HG02610 (cell line): Measurements from ENCODE around the gene PCK2.

ENCODE experiments used
- ATAC-seq: cut with Tn5 transposase; IDR thresholded peaks from one replicate; pipeline ENCODE4 v1.9.1; 2021; ENCODE audit warnings: mild to moderate bottlenecking, moderate library complexity; ENCODE audit not compliant: unreplicated experiment

PCK2 gene

DNA sequence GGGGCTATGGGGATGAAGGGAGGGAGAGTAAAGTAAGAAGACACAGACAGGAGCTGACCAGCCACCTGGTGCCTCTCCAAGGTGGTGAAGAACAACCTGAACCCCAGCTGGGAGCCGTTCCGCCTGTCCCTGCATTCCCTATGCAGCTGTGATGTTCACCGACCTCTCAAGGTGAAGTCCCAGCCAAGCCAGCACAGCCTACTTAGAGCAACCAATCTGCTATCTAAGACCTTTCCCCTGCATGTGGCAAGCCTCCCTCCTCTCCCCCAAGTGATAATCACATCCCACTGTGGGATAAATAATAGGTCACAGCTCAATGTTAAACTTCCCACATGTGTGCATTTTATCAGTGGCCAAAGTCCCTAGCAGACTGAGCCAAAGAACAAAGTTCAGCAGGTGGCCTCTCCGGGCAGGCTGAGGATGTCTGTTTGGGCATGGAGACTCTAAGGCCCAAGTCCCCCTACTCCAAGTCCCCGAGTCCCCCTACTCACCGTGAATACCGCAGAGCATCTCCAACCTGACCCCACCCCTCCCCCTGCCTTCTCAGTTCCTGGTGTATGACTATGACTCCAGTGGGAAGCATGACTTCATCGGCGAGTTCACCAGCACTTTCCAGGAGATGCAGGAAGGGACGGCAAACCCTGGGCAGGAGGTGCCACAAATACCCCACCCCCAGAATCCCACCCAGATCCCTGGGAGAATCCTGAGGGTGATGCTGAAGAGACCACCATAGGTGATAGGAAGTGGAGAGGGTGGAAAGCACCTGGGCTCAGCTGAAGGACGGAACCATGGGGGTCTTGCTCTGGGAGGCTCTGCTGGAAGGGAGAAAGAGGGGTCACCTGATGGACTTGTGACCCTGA lies 19.3 kb upstream of the PCK2 start:
- ATAC-seq = no peak

DNA sequence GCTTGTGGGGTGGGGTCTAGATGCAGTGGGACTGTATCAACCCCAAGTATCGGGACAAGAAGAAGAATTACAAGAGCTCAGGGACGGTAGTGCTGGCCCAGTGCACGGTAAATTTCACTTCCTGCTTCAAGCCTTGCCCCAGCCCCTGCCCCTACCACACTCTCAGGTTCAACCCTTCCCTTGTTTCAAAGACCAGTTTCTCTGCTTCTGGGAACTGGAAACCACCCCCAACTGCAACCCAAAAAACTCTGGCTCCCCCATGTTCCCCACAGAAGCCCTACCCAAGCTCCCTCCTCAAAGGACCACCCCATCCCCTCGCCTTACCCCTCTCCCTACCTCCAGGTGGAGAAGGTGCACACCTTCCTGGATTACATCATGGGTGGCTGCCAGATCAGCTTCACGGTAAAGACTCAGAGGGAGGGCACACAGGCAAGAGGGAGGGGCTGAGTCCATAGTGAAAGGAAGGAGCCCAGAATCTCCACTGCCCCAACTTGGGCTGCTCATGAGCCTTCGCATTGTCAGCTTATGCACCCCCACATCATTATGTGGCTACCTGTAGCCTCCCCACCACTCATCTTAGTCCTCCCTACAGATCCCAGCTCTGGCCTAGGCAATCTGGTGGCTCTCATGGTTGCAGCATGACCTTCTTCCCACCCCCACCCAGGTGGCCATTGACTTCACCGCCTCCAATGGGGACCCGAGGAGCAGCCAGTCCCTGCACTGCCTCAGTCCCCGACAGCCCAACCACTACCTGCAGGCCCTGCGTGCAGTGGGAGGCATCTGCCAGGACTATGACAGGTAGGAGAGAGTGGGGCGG lies 18.4 kb upstream of the PCK2 start:
- no peak for ATAC-seq

DNA sequence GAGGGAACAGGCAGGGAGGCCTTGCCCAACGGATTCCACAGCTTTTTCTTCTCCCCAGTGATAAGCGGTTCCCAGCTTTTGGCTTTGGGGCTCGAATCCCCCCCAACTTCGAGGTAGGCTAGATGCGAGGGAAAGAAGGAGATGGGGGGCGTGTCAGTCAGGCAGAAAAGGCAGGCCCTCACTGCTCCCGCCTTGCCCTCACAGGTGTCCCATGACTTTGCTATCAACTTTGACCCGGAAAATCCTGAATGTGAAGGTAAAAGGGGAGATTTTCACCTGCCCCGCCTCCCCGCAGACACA lies 17.9 kb upstream of the PCK2 start:
- no peak for ATAC-seq

DNA sequence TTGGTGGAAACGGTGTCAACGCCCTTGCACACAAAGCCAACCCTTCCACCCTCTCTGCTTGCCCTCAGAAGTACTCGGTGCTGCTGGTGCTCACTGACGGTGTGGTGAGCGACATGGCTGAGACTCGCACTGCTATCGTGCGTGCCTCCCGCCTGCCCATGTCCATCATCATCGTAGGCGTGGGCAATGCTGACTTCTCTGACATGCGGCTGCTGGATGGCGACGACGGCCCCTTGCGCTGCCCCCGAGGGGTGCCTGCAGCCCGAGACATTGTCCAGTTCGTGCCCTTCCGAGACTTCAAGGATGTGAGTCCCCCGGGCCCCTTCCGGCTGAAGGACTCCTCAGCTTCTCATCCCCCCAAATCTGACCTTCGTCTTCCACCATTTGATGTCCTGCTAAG lies 17.0 kb upstream of the PCK2 start:
- no peak for ATAC-seq

DNA sequence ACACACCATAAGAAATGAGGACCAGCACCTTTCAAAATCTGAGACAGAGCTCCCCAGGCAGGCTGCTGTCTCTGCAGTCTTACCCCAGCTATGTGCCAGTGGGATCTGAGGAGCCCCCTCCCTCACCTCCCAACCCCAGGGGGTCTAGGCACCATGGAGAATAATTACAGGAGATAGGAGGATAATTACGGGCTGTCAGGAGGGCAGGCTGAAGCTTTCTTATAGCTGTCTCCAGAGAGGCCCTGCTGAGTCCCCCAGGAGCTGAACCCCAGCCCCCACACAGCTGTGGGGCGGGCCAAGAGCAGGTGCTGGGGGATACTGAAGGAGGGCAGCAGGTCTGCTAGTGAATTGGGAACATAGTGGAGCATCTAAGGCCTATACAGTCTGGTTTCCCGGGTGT lies 16.0 kb upstream of the PCK2 start:
- no peak for ATAC-seq

GRCh38 chr14:24079491-24080141 lies 14.5 kb upstream of the PCK2 start:
- no peak for ATAC-seq

GRCh38 chr14:24080142-24080530 lies 14.0 kb upstream of the PCK2 start:
- no peak for ATAC-seq

DNA sequence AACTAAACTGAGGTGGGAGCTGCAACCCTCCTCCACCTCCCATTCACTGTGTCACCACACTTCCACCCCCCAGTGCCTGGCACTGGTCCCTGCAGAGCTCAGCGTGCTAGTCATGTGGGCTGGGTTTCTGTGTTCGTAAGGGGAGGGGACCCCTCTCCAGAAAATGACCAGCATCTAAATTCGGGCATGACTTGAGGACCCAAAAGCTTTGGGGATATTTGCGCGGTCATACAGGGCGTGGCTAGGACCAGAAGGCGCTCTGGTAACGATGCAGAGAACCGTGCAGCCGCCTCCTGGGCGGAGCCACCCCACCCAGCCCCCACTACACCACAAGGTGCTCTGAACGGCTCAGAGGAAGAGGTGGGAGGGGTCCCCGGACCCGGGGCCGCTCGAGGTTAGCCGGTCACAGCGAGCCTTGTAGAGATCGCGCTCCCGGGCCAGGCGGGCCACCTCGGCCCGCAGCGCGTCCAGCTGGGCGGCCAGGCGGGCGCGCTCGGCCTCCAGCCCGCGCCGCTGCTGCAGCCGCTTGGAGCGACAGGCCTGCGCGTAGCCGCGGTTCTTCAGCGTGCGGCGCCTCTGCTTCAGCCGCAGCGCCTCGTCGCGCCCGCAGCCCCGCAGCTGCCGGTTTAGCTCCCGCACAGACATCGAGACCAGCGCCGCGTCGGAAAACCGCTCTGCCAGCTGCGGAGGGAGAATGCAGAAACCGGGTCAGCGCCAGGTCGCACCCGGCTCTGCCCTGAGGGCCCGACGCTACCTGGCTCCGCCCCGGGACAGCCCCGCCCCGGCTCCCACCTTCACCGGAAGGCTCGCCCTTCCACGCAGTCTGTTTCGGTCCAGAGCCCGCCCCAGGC lies 13.0 kb upstream of the PCK2 start:
- peak; percentile 91 for ATAC-seq

DNA sequence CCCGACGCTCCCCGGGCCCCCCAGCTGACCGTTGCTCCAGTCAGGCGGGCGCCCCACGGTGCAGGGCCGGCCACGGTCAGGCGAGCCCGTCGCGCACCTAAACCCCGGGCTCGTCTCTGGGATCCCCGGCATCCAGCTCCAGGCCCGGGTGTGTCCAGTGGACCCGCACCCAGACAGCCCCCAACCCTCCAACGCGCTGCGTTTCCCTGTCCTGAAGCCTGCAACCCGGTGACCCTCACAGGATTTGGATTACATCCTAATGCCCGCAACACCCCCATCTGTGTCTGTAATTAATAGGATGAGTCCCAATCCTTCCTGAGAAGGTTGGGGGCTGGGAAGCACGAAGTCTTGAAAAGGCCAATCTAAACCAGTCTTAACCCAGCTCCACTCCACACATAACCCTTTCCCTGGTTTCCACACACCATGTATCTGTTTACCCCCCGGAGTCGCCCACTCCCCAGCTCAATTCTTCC lies 12.3 kb upstream of the PCK2 start:
- no peak for ATAC-seq

- ATAC-seq = no peak
Observed at GRCh38 chr14:24082411-24083080, 11.6 kb upstream of the PCK2 start.

- no peak for ATAC-seq
Observed at GRCh38 chr14:24083462-24083861, 10.6 kb upstream of the PCK2 start.

DNA sequence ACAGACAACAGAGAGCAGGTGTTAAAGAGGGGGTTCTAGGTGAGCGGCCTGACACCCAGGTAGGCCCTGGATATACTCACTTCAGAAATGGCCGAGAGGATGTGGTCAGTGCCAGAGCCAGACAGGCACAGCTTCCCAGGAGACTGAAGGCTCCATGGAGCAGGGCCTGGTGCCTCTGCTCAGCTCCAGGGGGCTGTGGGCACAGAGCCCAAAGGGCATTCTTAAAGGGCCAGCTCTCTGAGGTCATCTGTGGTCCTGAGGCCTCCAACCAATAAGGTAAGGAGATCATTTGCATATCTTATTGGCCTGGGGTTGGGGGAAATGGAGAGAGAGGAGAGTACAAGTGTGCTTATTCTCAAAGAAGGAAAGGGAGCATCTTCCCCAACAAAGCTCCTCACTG lies 9.7 kb upstream of the PCK2 start:
- ATAC-seq = no peak

DNA sequence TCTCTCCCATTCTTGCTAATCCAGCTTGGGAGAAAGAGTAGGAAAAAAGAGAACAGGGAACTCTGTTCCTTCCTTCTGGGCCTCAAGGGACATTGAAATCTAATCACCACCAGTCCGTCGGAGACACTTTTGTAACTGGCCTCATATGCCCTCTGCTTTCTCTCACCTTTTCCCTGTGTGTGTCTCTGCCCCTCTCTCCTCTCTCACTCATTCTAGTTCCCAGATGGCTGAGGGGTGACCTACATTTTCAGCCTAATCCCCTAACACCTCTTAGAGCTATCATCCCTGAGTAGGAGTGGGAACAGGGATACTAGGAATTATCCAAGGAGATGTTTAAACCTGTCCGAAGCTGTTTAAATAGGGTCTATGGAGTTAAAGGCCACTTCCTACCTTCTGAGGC lies 8.9 kb upstream of the PCK2 start:
- no peak for ATAC-seq

DNA sequence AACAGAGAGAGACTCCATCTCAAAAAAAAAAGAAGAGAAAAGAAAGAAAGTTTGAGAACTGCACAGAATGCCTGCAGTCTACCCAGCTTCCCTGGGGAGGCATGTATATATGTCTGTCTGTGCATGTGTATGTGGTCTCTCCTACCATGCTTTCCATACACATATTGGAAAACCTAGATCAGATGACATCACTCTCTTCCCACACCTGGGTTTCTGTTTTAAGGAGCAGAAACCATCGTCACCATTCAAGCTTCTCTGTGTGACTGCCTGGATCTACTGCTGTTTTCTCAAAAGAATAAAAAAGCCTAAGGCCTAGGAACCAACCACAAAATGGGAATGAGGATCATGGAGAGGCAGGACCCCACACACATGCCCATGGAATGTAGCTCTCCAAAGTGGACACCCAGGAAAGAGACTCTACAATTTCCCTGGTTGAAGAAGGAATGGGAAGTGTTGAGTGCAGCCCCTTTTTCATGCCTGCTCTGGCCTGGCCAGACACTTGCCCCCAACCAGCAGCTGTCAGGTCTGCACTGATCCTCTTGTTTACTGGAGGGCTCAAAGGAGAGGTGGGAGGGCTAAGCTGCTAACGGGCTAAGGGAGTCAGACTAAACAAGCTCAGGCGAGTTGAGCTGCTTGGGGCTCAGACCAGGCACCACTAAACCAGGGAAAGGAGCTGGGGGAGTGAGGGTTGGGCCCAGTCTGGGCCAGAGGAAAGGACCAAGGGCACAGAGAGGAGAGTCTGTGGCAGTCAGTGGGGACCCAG lies 7.7 kb upstream of the PCK2 start:
- ATAC-seq = no peak

GRCh38 chr14:24087004-24087403 lies 7.1 kb upstream of the PCK2 start:
- ATAC-seq = no peak

- no peak for ATAC-seq
Observed at GRCh38 chr14:24088095-24088494, 6.0 kb upstream of the PCK2 start.

- no peak for ATAC-seq
Observed at GRCh38 chr14:24089890-24090289, 4.2 kb upstream of the PCK2 start.

- ATAC-seq = no peak
Observed at GRCh38 chr14:24092110-24092504, 2.0 kb upstream of the PCK2 start.

DNA sequence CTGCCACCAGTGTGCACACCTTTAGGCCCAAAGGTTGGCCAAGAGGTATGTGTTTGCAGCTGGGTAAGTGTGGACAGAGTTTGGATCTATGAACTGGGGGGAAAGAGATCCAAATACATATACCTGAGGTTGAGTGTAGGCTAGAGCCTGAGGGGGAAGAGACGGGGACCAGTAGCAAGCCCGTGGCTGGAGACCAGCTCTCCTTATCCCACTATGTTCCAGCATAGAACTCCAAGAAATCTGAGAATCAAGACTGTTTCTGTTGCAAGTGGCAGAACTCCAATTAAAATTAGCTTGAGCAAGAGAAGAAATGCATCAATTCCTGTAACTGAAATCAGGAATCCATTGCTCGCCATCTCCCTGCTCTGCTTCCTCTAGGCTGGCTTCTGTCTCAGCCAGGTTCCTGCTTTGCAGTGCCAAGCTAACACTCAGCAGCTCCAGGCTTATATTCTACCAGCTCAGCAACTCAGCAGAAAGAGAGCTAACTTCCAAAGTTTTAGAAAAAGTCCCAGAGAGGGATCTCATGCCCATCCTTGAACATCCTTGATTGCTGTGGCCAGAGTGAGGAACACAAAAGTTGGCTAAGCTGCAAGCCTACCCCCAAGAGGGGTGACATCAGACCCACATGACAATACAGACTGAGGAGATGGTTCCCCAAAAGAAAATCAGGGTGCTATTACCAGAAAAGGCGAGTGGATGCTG lies 1.5 kb upstream of the PCK2 start:
- ATAC-seq = no peak
